ENCODE results near the gene HSD3B2.
"Not testable (repeated sequence)": the region's sequence is repeated elsewhere in the genome, so short reads cannot be mapped to it uniquely, and the experiment has no call there.

HSD3B2 gene

GRCh38 chr1:119376594-119376993, 38.4 kb upstream of the HSD3B2 start:
- no peak for TF ChIP-seq CTCF (IDR thresholded peaks at IDR 0.05)

DNA sequence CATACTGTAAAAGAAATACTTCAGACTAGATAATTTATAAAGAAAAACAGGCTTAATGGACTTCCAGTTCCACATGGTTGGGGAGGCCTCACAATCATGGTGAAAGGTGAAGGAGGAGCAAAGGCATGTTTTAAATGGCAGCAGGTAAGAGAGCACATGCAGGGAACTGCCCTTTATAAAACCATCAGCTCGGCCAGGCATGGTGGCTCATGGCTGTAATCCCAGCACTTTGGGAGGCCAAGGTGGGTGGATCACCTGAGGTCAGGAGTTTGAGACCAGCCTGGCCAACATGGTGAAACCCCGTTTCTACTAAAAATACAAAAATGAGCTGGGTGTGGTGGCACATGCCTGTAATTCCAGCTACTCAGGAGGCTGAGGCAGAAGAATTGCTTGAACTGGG, 37.4 kb upstream of the HSD3B2 start:
- H3K27me3 ChIP-seq = peaks cover 10% of the 10 kb centered on the region
- H3K4me3 ChIP-seq (ENCODE audit: low read depth in 1 of 2, low read length in 1 of 2); H3K27ac ChIP-seq; H3K4me1 ChIP-seq (ENCODE audit: control insufficient read depth in 1 of 2, insufficient read depth in 1 of 2, low read depth in 1 of 2, low read length in 1 of 2); H3K36me3 ChIP-seq; H3K9me3 ChIP-seq: not testable (repeated sequence)

More at GRCh38 chr1:119376594-119376993, 38.4 kb upstream of the HSD3B2 start:
- no peak overlapping the region for H3K27ac ChIP-seq
- H3K4me3 ChIP-seq (ENCODE audit: low read depth in 1 of 2, low read length in 1 of 2) = no peak overlapping the region
- no peaks in the 10 kb centered on the region for H3K4me1 ChIP-seq (ENCODE audit: control insufficient read depth in 1 of 2, insufficient read depth in 1 of 2, low read depth in 1 of 2, low read length in 1 of 2)
- H3K27me3 ChIP-seq = peaks cover 14% of the 10 kb centered on the region
- H3K36me3 ChIP-seq = no peaks in the 10 kb centered on the region
- no peaks in the 10 kb centered on the region for H3K9me3 ChIP-seq

DNA sequence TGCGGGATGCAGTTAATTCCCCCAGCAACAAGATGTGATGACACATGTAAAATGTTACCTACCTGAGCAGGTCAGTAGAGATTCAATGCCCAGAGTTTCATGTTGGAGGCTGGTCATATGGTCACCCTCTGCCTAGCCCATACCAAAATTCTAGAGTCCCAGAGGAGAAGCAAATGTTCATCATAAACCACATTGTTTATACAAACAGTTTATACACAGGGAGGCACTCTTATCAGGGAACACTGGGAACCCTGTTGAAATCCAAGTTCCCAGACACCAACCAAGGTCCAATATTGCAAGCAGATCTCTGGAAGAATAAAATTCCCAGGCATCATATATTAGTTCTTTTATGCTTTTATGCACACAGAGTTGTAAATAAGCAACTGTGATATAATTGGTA, 35.8 kb upstream of the HSD3B2 start:
- Histone ChIP-seq H3K4me1 (ENCODE audit: control insufficient read depth in 1 of 2, insufficient read depth in 1 of 2, low read depth in 1 of 2, low read length in 1 of 2) (no peaks in the 10 kb centered on the region), H3K4me3 (ENCODE audit: low read depth in 1 of 2, low read length in 1 of 2) (no peak overlapping the region), H3K9me3 (no peaks in the 10 kb centered on the region), H3K36me3 (no peaks in the 10 kb centered on the region), H3K27me3 (no peaks in the 10 kb centered on the region), H3K27ac (no peak overlapping the region)
- no peak for TF ChIP-seq CTCF (IDR thresholded peaks at IDR 0.05)

- Histone ChIP-seq H3K27ac (no peak overlapping the region), H3K27me3 (no peaks in the 10 kb centered on the region), H3K9me3 (no peaks in the 10 kb centered on the region)
Measured at GRCh38 chr1:119380304-119380703, 34.6 kb upstream of the HSD3B2 start.

GRCh38 chr1:119380983-119381662, 33.8 kb upstream of the HSD3B2 start:
- H3K4me3 ChIP-seq (ENCODE audit: low read depth in 1 of 2, low read length in 1 of 2) = no peak overlapping the region
- H3K4me1 ChIP-seq (ENCODE audit: control insufficient read depth in 1 of 2, insufficient read depth in 1 of 2, low read depth in 1 of 2, low read length in 1 of 2) = no peaks in the 10 kb centered on the region
- H3K9me3 ChIP-seq = no peaks in the 10 kb centered on the region
- H3K27me3 ChIP-seq = no peaks in the 10 kb centered on the region
- no peak for TF ChIP-seq CTCF (IDR thresholded peaks at IDR 0.05)
- H3K36me3 ChIP-seq = no peaks in the 10 kb centered on the region
- H3K27ac ChIP-seq = no peak overlapping the region

More at GRCh38 chr1:119380304-119380703, 34.6 kb upstream of the HSD3B2 start:
- Histone ChIP-seq H3K4me1 (ENCODE audit: control insufficient read depth in 1 of 2, insufficient read depth in 1 of 2, low read depth in 1 of 2, low read length in 1 of 2) (no peaks in the 10 kb centered on the region), H3K36me3 (no peaks in the 10 kb centered on the region), H3K4me3 (ENCODE audit: low read depth in 1 of 2, low read length in 1 of 2) (no peak overlapping the region)
- no peak for TF ChIP-seq CTCF (IDR thresholded peaks at IDR 0.05)

- TF ChIP-seq CTCF (IDR thresholded peaks at IDR 0.05) = no peak
Measured at GRCh38 chr1:119384591-119384990, 30.4 kb upstream of the HSD3B2 start.

More at GRCh38 chr1:119384591-119384990, 30.4 kb upstream of the HSD3B2 start:
- Histone ChIP-seq H3K4me3 (ENCODE audit: low read depth in 1 of 2, low read length in 1 of 2) (no peak overlapping the region), H3K4me1 (ENCODE audit: control insufficient read depth in 1 of 2, insufficient read depth in 1 of 2, low read depth in 1 of 2, low read length in 1 of 2) (no peaks in the 10 kb centered on the region), H3K9me3 (no peaks in the 10 kb centered on the region), H3K27ac (no peak overlapping the region), H3K36me3 (no peaks in the 10 kb centered on the region), H3K27me3 (no peaks in the 10 kb centered on the region)

Measured in neutrophil (primary cell).